HepG2 (cell line): ENCODE data around the gene MND1. TPM values are rescaled to one million over a fixed set of nuclear protein-coding genes. Genes with fewer than 3 reads are reported as not detected.

Experiments
- AKAP8 ChIP-seq: sonication (generic); formaldehyde crosslinking; IDR thresholded peaks from 2 replicates; pipeline ENCODE4 v1.5.1; 2020; ENCODE audit warnings: mild to moderate bottlenecking, missing genetic modification reagents
- BRD4 ChIP-seq: sonication (generic); formaldehyde crosslinking; IDR thresholded peaks from 2 replicates; pipeline ENCODE4 v1.4.0; 2020; ENCODE audit warnings: missing genetic modification reagents
- CENPX ChIP-seq: sonication (generic); formaldehyde crosslinking; IDR thresholded peaks from 2 replicates; pipeline ENCODE4 v1.9.0; 2021; ENCODE audit warnings: mild to moderate bottlenecking, missing genetic modification reagents, moderate library complexity
- CTCF ChIP-seq: sonication (generic); formaldehyde crosslinking; IDR thresholded peaks from 2 replicates; pipeline ENCODE4 v1.5.0; 2020; ENCODE audit warnings: mild to moderate bottlenecking, missing genetic modification reagents, moderate library complexity
- ISL2 ChIP-seq: sonication (generic); formaldehyde crosslinking; IDR thresholded peaks from 2 replicates; pipeline ENCODE4 v1.5.0; 2020; ENCODE audit warnings: missing genetic modification reagents
- KLF11 ChIP-seq: IDR thresholded peaks from 2 replicates; pipeline ENCODE4 v1.6.1; 2016; ENCODE audit warnings: missing compliant biosample characterization
- LRRFIP1 ChIP-seq: sonication (generic); formaldehyde crosslinking; conservative IDR thresholded peaks from 2 replicates; pipeline ENCODE4 v1.4.0; 2020; ENCODE audit warnings: missing genetic modification reagents
- MXI1 ChIP-seq: IDR thresholded peaks from 3 replicates; pipeline ENCODE4 v1.6.1; 2012; ENCODE audit warnings: low read depth, low read length, inconsistent platforms, borderline replicate concordance
- NFYC ChIP-seq: IDR thresholded peaks from 2 replicates; pipeline ENCODE4 v1.6.1; 2016; ENCODE audit warnings: missing genetic modification reagents, missing compliant biosample characterization
- RAD21 ChIP-seq: fragments of 450-650 bp; formaldehyde crosslinking; IDR thresholded peaks from 2 replicates; pipeline ENCODE4 v1.5.0; 2020; ENCODE audit warnings: mild to moderate bottlenecking
- ZGPAT ChIP-seq: IDR thresholded peaks from 2 replicates; pipeline ENCODE4 v1.6.1; 2016; ENCODE audit warnings: mild to moderate bottlenecking
- ZMYM3 ChIP-seq: sonication (generic); formaldehyde crosslinking; IDR thresholded peaks from 2 replicates; pipeline ENCODE4 v1.5.1; 2020; ENCODE audit warnings: mild to moderate bottlenecking, missing genetic modification reagents
- ZNF180 ChIP-seq: sonication (generic); formaldehyde crosslinking; IDR thresholded peaks from 2 replicates; pipeline ENCODE4 v1.4.0; 2020; ENCODE audit warnings: low read depth, missing genetic modification reagents, borderline replicate concordance
- ZNF24 ChIP-seq: fragments of 450-650 bp; IDR thresholded peaks from 2 replicates; pipeline ENCODE4 v1.6.1; 2017; ENCODE audit warnings: antibody characterized with exemption, mild to moderate bottlenecking
- ZNF276 ChIP-seq: sonication (generic); formaldehyde crosslinking; IDR thresholded peaks from 2 replicates; pipeline ENCODE4 v1.4.0; 2020; ENCODE audit warnings: mild to moderate bottlenecking, low read depth, missing genetic modification reagents
- ZNF282 ChIP-seq: fragments of 450-650 bp; IDR thresholded peaks from 2 replicates; pipeline ENCODE4 v1.6.1; 2018; ENCODE audit not compliant: partially characterized antibody
- ZNF296 ChIP-seq: sonication (generic); formaldehyde crosslinking; conservative IDR thresholded peaks from 2 replicates; pipeline ENCODE4 v1.5.0; 2020; ENCODE audit warnings: mild to moderate bottlenecking, missing genetic modification reagents
- ZNF30 ChIP-seq: sonication (generic); formaldehyde crosslinking; IDR thresholded peaks from 2 replicates; pipeline ENCODE4 v1.5.0; 2020; ENCODE audit warnings: mild to moderate bottlenecking, missing genetic modification reagents
- ZNF563 ChIP-seq: sonication (generic); formaldehyde crosslinking; IDR thresholded peaks from 2 replicates; pipeline ENCODE4 v1.8.0; 2022; ENCODE audit warnings: mild to moderate bottlenecking, moderate library complexity, missing genetic modification reagents
- ZNF782 ChIP-seq: sonication (generic); formaldehyde crosslinking; IDR thresholded peaks from 2 replicates; pipeline ENCODE4 v1.4.0; 2020; ENCODE audit warnings: missing genetic modification reagents, mild to moderate bottlenecking, borderline replicate concordance
- ZNF792 ChIP-seq: IDR thresholded peaks from 2 replicates; pipeline ENCODE4 v1.6.1; 2016
- ZNF839 ChIP-seq: sonication (generic); formaldehyde crosslinking; IDR thresholded peaks from 2 replicates; pipeline ENCODE4 v1.4.0; 2020; ENCODE audit warnings: missing genetic modification reagents, mild to moderate bottlenecking, borderline replicate concordance
- ZSCAN25 ChIP-seq: sonication (generic); formaldehyde crosslinking; IDR thresholded peaks from 2 replicates; pipeline ENCODE4 v1.8.0; 2022; ENCODE audit warnings: mild to moderate bottlenecking, missing genetic modification reagents
- polyA plus RNA-seq, 8 experiments: library from polyadenylated mRNA; depleted of rRNA in 3 of 8; stranded (reverse) in 7 of 8; unstranded in 1 of 8; fragments of >200 nt; fragmentation: Illumina TruSeq in 4 of 8; extraction: Trizol in 4 of 8; gene quantifications; 2 replicates each; pipeline versions ENCODE4 v1.2.1 to v1.2.3, GENCODE V29; 2011 to 2016; ENCODE audit warnings: low read depth in 4 of 8, missing spikeins in 1 of 8, mixed read lengths in 1 of 8; ENCODE audit not compliant: insufficient read depth in 1 of 8
- total RNA-seq, 5 experiments: library from RNA; depleted of rRNA; stranded (reverse); fragments of >200 nt; fragmentation: Illumina TruSeq; extraction: Trizol; gene quantifications; 2 replicates each; pipeline ENCODE4 v1.2.3, GENCODE V29; 2016; ENCODE audit warnings: low read depth in 1 of 5

MND1 gene
- total and polyA plus RNA-seq, 2 of the 13 experiments (the other 11 are each of a cell fraction or from before 2014, with no cell fraction given), result 4.8 to 30.7 TPM

- peak; percentile 15; the same call in 1 of the 2 replicates for TF ChIP-seq CTCF (CRISPR knock-in tag)
- no peak for TF ChIP-seq ZNF282
- TF ChIP-seq NFYC (CRISPR knock-in tag), result no peak
- TF ChIP-seq BRD4 (CRISPR knock-in tag), result no peak
- no peak for TF ChIP-seq ZNF180 (CRISPR knock-in tag)
- no peak for TF ChIP-seq ZMYM3 (CRISPR knock-in tag)
- no peak for TF ChIP-seq AKAP8
- TF ChIP-seq ZNF276 (CRISPR knock-in tag), result peak; percentile 89; the same call in 1 of the 2 replicates
- no peak for TF ChIP-seq ZNF563 (CRISPR knock-in tag)
- TF ChIP-seq ZNF24, result no peak
- no peak for TF ChIP-seq ZNF839 (CRISPR knock-in tag)
- no peak for TF ChIP-seq ISL2 (CRISPR knock-in tag)
- TF ChIP-seq ZNF792 (CRISPR knock-in tag), result no peak
- 0 out of 2 replicates have a peak, but pooled peaks have one; percentile 5 for TF ChIP-seq ZSCAN25 (CRISPR knock-in tag)
- TF ChIP-seq ZNF30, result 0 out of 2 replicates have a peak, but pooled peaks have one; percentile 47
- no peak for TF ChIP-seq RAD21 (CRISPR knock-in tag)
- TF ChIP-seq MXI1, result peak; percentile 34; the same call in 1 of the 3 replicates
- no peak for TF ChIP-seq CENPX
- no peak for TF ChIP-seq ZNF296 (CRISPR knock-in tag)
- 0 out of 2 replicates have a peak, but pooled peaks have one; percentile 48 for TF ChIP-seq KLF11 (CRISPR knock-in tag)
- TF ChIP-seq ZNF782 (CRISPR knock-in tag), result no peak; the same call in 1 of the 2 replicates
- TF ChIP-seq LRRFIP1 (CRISPR knock-in tag), result no peak
- no peak for TF ChIP-seq ZGPAT
Observed at GRCh38 chr4:153345012-153345981, 809 bp downstream of the MND1 start (continued).
